Measurements from ENCODE around the gene ACER3. TPM values are rescaled to one million over a fixed set of nuclear protein-coding genes. Genes with fewer than 3 reads are reported as not detected.

ACER3 gene
- polyA plus RNA-seq, 3 donors: 22.9 to 45.4 (median 23.6) TPM

DNA sequence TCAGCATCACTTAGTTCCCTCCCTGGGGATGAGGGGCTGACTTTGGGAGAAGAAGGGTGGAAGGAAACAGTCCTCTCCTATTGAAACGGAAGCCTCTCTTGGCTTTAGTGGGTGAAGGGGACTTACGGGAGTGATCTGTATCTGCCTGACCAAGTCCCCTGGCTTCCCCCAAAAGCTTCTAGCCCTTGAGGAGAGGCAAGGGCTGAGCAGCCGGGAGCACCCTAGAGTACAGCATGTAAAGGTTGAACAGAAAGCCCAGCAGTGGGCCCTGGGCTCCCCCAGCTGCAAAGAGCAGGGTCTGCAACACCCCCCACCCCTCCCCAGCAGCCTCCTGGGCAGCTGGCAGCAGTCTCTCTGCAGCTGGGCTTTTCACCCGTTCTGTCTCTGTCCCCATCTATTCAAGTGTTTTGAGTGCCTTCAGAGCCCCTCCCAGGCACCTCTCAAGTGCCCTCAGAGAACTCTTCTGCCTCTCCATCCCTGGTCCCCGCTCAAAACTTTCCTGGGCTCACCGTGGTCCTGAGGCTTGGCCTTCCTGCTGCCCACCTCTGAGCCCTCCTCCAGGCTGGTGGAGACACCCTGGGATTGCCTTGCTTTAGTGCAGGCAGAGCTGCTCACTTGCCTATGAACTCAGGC is 208.7 kb downstream of the ACER3 start:
- Histone ChIP-seq H3K27ac (ENCODE audit: low read depth in 1 of 2, low read length in 2 of 2) (no peak overlapping the region), H3K4me2 (replicated peaks; ENCODE audit: extremely low read depth, low read length, poor library complexity, severe bottlenecking) (no peak overlapping the region), H3K9me3 (replicated peaks in 1 of 2; ENCODE audit: control insufficient read depth in 1 of 2, insufficient read depth in 1 of 2, low read length in 2 of 2) (no peaks in the 10 kb centered on the region), H3K27me3 (ENCODE audit: control insufficient read depth in 2 of 2, insufficient read depth in 2 of 2, low read length in 2 of 2) (peaks cover 0 to 10% of the 10 kb centered on the region in 2 donors), H3K4me3 (replicated peaks in 1 of 3; ENCODE audit: low read depth in 2 of 3, low read length in 3 of 3) (no peak overlapping the region), H3K36me3 (replicated peaks in 1 of 2; ENCODE audit: control insufficient read depth in 1 of 2, insufficient read depth in 2 of 2, low read length in 2 of 2) (no peaks in the 10 kb centered on the region), H2AFZ (ENCODE audit: insufficient read depth, low read depth, low read length, poor library complexity, severe bottlenecking) (no peak overlapping the region), H3K79me2 (ENCODE audit: insufficient read depth, low read length) (no peaks in the 10 kb centered on the region), H4K20me1 (ENCODE audit: insufficient read depth, low read length) (no peaks in the 10 kb centered on the region), H3K9ac (ENCODE audit: insufficient read depth, low read length, poor library complexity, severe bottlenecking) (no peak overlapping the region), H3K4me1 (ENCODE audit: control insufficient read depth in 1 of 2, insufficient read depth in 2 of 2, low read length in 2 of 2) (peaks cover 28 to 31% of the 10 kb centered on the region in 2 donors)
- TF ChIP-seq, protein P1, sequence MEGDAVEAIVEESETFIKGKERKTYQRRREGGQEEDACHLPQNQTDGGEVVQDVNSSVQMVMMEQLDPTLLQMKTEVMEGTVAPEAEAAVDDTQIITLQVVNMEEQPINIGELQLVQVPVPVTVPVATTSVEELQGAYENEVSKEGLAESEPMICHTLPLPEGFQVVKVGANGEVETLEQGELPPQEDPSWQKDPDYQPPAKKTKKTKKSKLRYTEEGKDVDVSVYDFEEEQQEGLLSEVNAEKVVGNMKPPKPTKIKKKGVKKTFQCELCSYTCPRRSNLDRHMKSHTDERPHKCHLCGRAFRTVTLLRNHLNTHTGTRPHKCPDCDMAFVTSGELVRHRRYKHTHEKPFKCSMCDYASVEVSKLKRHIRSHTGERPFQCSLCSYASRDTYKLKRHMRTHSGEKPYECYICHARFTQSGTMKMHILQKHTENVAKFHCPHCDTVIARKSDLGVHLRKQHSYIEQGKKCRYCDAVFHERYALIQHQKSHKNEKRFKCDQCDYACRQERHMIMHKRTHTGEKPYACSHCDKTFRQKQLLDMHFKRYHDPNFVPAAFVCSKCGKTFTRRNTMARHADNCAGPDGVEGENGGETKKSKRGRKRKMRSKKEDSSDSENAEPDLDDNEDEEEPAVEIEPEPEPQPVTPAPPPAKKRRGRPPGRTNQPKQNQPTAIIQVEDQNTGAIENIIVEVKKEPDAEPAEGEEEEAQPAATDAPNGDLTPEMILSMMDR (IDR thresholded peaks at IDR 0.05): no peak
- H3K36me3 Mint-ChIP-seq: no peaks in the 10 kb centered on the region
- peaks cover 23% of the 10 kb centered on the region for H3K4me1 Mint-ChIP-seq
- H3K4me3 Mint-ChIP-seq: no peak overlapping the region
- intact Hi-C loops (cut with micrococcal nuclease): no loop called here
- H3K27me3 Mint-ChIP-seq (ENCODE audit: low read depth in 3 of 3): peaks cover 10 to 20% (median 18%) of the 10 kb centered on the region in 3 donors
- no peak for DNase-seq
- H3K27ac Mint-ChIP-seq: peak overlapping the region in 2 of 7 donors; percentile 46
- WGBS (ENCODE audit: insufficient coverage): 91% methylated on average over 6 of the region's 6 CpGs
- no peaks in the 10 kb centered on the region for H3K9me3 Mint-ChIP-seq

DNA sequence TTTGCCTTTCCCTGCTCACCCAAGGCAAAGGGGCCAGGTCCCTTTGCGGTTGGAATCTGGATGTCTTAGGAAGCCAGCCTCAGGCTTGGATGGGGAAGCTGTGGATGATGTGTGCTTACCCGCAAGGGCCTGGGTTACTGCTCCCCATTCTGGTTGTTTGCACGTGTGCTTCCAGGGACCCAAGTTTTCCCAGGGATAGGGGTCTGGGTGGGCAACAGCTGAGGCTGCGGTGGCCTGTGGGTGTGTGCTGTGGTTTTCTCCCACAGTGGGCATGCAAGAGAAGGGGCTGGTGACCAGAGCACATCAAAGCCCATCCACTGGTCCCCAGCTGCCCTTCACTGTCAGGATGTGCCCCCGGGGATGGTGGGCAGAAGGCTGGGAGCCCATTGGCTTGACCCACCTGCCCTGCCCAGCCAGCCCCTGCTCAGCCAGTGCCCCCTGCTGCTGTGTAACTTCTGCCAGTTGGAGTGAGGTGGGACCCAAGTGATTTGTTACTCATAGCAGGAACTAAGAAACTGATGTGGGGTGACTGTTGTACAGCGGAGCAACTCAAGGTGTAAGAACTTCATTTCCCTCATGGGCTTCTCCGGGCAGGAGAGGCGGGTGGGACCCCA is 209.4 kb downstream of the ACER3 start:
- intact Hi-C loops (cut with micrococcal nuclease): no loop called here
- Histone ChIP-seq H3K4me2 (replicated peaks; ENCODE audit: extremely low read depth, low read length, poor library complexity, severe bottlenecking) (no peak overlapping the region), H3K9ac (ENCODE audit: insufficient read depth, low read length, poor library complexity, severe bottlenecking) (no peak overlapping the region), H4K20me1 (ENCODE audit: insufficient read depth, low read length) (no peaks in the 10 kb centered on the region), H3K79me2 (ENCODE audit: insufficient read depth, low read length) (no peaks in the 10 kb centered on the region), H3K4me3 (replicated peaks in 1 of 3; ENCODE audit: low read depth in 2 of 3, low read length in 3 of 3) (no peak overlapping the region), H3K9me3 (replicated peaks in 1 of 2; ENCODE audit: control insufficient read depth in 1 of 2, insufficient read depth in 1 of 2, low read length in 2 of 2) (no peaks in the 10 kb centered on the region), H2AFZ (ENCODE audit: insufficient read depth, low read depth, low read length, poor library complexity, severe bottlenecking) (no peak overlapping the region), H3K27ac (ENCODE audit: low read depth in 1 of 2, low read length in 2 of 2) (no peak overlapping the region), H3K36me3 (replicated peaks in 1 of 2; ENCODE audit: control insufficient read depth in 1 of 2, insufficient read depth in 2 of 2, low read length in 2 of 2) (no peaks in the 10 kb centered on the region), H3K4me1 (ENCODE audit: control insufficient read depth in 1 of 2, insufficient read depth in 2 of 2, low read length in 2 of 2) (peaks cover 28 to 31% of the 10 kb centered on the region in 2 donors), H3K27me3 (ENCODE audit: control insufficient read depth in 2 of 2, insufficient read depth in 2 of 2, low read length in 2 of 2) (peaks cover 0 to 9% of the 10 kb centered on the region in 2 donors)
- TF ChIP-seq, protein P1 (IDR thresholded peaks at IDR 0.05): no peak
- Mint-ChIP-seq H3K36me3 (no peaks in the 10 kb centered on the region), H3K27ac (peak overlapping the region in 1 of 7 donors; percentile 46), H3K4me3 (no peak overlapping the region), H3K4me1 (peaks cover 22% of the 10 kb centered on the region), H3K27me3 (ENCODE audit: low read depth in 3 of 3) (peaks cover 6 to 19% (median 18%) of the 10 kb centered on the region in 3 donors), H3K9me3 (no peaks in the 10 kb centered on the region)
- 90% methylated on average over 7 of the region's 8 CpGs for WGBS (ENCODE audit: insufficient coverage)
- DNase-seq: no peak

Data from CD14-positive monocyte (primary cell).